ENCODE data around the gene DDX17.

The DDX17 gene

GRCh38 chr22:38453066-38453672 lies 52.9 kb downstream of the DDX17 start:
- no peaks in the 10 kb centered on the region for H3K36me3 Mint-ChIP-seq
- no peak overlapping the region for H3K4me3 Mint-ChIP-seq
- H3K9me3 Mint-ChIP-seq: no peaks in the 10 kb centered on the region
- ATAC-seq (ENCODE audit: low read depth) (no peak), DNase-seq (ENCODE audit: low spot score in 2 of 2) (no peak)
- H3K4me1 Mint-ChIP-seq: peaks cover 11% of the 10 kb centered on the region
- peaks cover 36% of the 10 kb centered on the region for H3K27me3 Mint-ChIP-seq
- no peak overlapping the region for H3K27ac Mint-ChIP-seq

GRCh38 chr22:38452373-38453065 lies 53.6 kb downstream of the DDX17 start:
- H3K4me3 Mint-ChIP-seq: no peak overlapping the region

GRCh38 chr22:38451864-38452263 lies 54.2 kb downstream of the DDX17 start:
- Mint-ChIP-seq H3K4me1 (peaks cover 11% of the 10 kb centered on the region), H3K27me3 (peaks cover 25% of the 10 kb centered on the region), H3K27ac (no peak overlapping the region), H3K36me3 (no peaks in the 10 kb centered on the region), H3K9me3 (no peaks in the 10 kb centered on the region), H3K4me3 (no peak overlapping the region)
- no peak for ATAC-seq (ENCODE audit: low read depth)
- no peak for DNase-seq (ENCODE audit: low spot score in 2 of 2)

More at GRCh38 chr22:38452373-38453065, 53.6 kb downstream of the DDX17 start:
- peaks cover 31% of the 10 kb centered on the region for H3K27me3 Mint-ChIP-seq
- no peaks in the 10 kb centered on the region for H3K36me3 Mint-ChIP-seq
- DNase-seq (ENCODE audit: low spot score in 2 of 2) (no peak), ATAC-seq (ENCODE audit: low read depth) (no peak)
- H3K9me3 Mint-ChIP-seq: no peaks in the 10 kb centered on the region
- peaks cover 11% of the 10 kb centered on the region for H3K4me1 Mint-ChIP-seq
- H3K27ac Mint-ChIP-seq: no peak overlapping the region

GRCh38 chr22:38451404-38451803 lies 54.7 kb downstream of the DDX17 start:
- DNase-seq (ENCODE audit: low spot score in 2 of 2): no peak
- no peak for ATAC-seq (ENCODE audit: low read depth)
- peaks cover 9% of the 10 kb centered on the region for H3K4me1 Mint-ChIP-seq
- H3K27me3 Mint-ChIP-seq: peaks cover 20% of the 10 kb centered on the region
- no peaks in the 10 kb centered on the region for H3K36me3 Mint-ChIP-seq
- H3K27ac Mint-ChIP-seq: no peak overlapping the region
- H3K4me3 Mint-ChIP-seq: no peak overlapping the region
- no peaks in the 10 kb centered on the region for H3K9me3 Mint-ChIP-seq

- peaks cover 22% of the 10 kb centered on the region for H3K27me3 Mint-ChIP-seq
- H3K4me1 Mint-ChIP-seq: peaks cover 8% of the 10 kb centered on the region
- no peak for DNase-seq (ENCODE audit: low spot score in 2 of 2)
- no peak for ATAC-seq (ENCODE audit: low read depth)
- no peaks in the 10 kb centered on the region for H3K9me3 Mint-ChIP-seq
- no peaks in the 10 kb centered on the region for H3K36me3 Mint-ChIP-seq
- H3K4me3 Mint-ChIP-seq: no peak overlapping the region
- no peak overlapping the region for H3K27ac Mint-ChIP-seq
Observed at GRCh38 chr22:38450234-38450797, 55.8 kb downstream of the DDX17 start.

GRCh38 chr22:38449776-38450175 lies 56.3 kb downstream of the DDX17 start:
- no peak overlapping the region for H3K27ac Mint-ChIP-seq
- peaks cover 25% of the 10 kb centered on the region for H3K27me3 Mint-ChIP-seq
- H3K9me3 Mint-ChIP-seq: no peaks in the 10 kb centered on the region
- peaks cover 8% of the 10 kb centered on the region for H3K4me1 Mint-ChIP-seq
- DNase-seq (ENCODE audit: low spot score in 2 of 2) (no peak), ATAC-seq (ENCODE audit: low read depth) (no peak)
- no peaks in the 10 kb centered on the region for H3K36me3 Mint-ChIP-seq
- H3K4me3 Mint-ChIP-seq: no peak overlapping the region

- no peaks in the 10 kb centered on the region for H3K36me3 Mint-ChIP-seq
- no peak overlapping the region for H3K27ac Mint-ChIP-seq
- DNase-seq (ENCODE audit: low spot score in 2 of 2): no peak
- peaks cover 22% of the 10 kb centered on the region for H3K27me3 Mint-ChIP-seq
- H3K4me1 Mint-ChIP-seq: peaks cover 3% of the 10 kb centered on the region
- H3K4me3 Mint-ChIP-seq: no peak overlapping the region
- no peaks in the 10 kb centered on the region for H3K9me3 Mint-ChIP-seq
- ATAC-seq (ENCODE audit: low read depth): no peak
Observed at GRCh38 chr22:38448945-38449745, 57.0 kb downstream of the DDX17 start.

- no peaks in the 10 kb centered on the region for H3K36me3 Mint-ChIP-seq
- DNase-seq (ENCODE audit: low spot score in 2 of 2): no peak
- no peak overlapping the region for H3K4me3 Mint-ChIP-seq
- H3K9me3 Mint-ChIP-seq: no peaks in the 10 kb centered on the region
- ATAC-seq (ENCODE audit: low read depth): no peak
- peaks cover 17% of the 10 kb centered on the region for H3K27me3 Mint-ChIP-seq
- no peaks in the 10 kb centered on the region for H3K4me1 Mint-ChIP-seq
- H3K27ac Mint-ChIP-seq: no peak overlapping the region
Observed at GRCh38 chr22:38446018-38446601, 60.0 kb downstream of the DDX17 start.

GRCh38 chr22:38444783-38445182 lies 61.3 kb downstream of the DDX17 start:
- ATAC-seq (ENCODE audit: low read depth) (no peak), DNase-seq (ENCODE audit: low spot score in 2 of 2) (no peak)
- peaks cover 21% of the 10 kb centered on the region for H3K27me3 Mint-ChIP-seq
- no peaks in the 10 kb centered on the region for H3K36me3 Mint-ChIP-seq
- peaks cover 2% of the 10 kb centered on the region for H3K4me1 Mint-ChIP-seq
- no peaks in the 10 kb centered on the region for H3K9me3 Mint-ChIP-seq
- no peak overlapping the region for H3K27ac Mint-ChIP-seq
- H3K4me3 Mint-ChIP-seq: no peak overlapping the region

GRCh38 chr22:38443628-38444521 lies 62.2 kb downstream of the DDX17 start:
- Mint-ChIP-seq H3K9me3 (no peaks in the 10 kb centered on the region), H3K36me3 (no peaks in the 10 kb centered on the region), H3K4me3 (no peak overlapping the region), H3K4me1 (peaks cover 2% of the 10 kb centered on the region), H3K27me3 (peaks cover 21% of the 10 kb centered on the region), H3K27ac (no peak overlapping the region)
- no peak for DNase-seq (ENCODE audit: low spot score in 2 of 2)
- ATAC-seq (ENCODE audit: low read depth): no peak

- no peak for ATAC-seq (ENCODE audit: low read depth)
- no peak for DNase-seq (ENCODE audit: low spot score in 2 of 2)
- no peak overlapping the region for H3K27ac Mint-ChIP-seq
- no peaks in the 10 kb centered on the region for H3K9me3 Mint-ChIP-seq
- peaks cover 2% of the 10 kb centered on the region for H3K4me1 Mint-ChIP-seq
- H3K27me3 Mint-ChIP-seq: peaks cover 20% of the 10 kb centered on the region
- no peak overlapping the region for H3K4me3 Mint-ChIP-seq
- no peaks in the 10 kb centered on the region for H3K36me3 Mint-ChIP-seq
Observed at GRCh38 chr22:38442967-38443627, 63.0 kb downstream of the DDX17 start.

- Mint-ChIP-seq H3K27me3 (peaks cover 24% of the 10 kb centered on the region), H3K4me3 (no peak overlapping the region), H3K27ac (no peak overlapping the region), H3K9me3 (no peaks in the 10 kb centered on the region), H3K36me3 (no peaks in the 10 kb centered on the region), H3K4me1 (peaks cover 2% of the 10 kb centered on the region)
- ATAC-seq (ENCODE audit: low read depth): no peak
- no peak for DNase-seq (ENCODE audit: low spot score in 2 of 2)
Observed at GRCh38 chr22:38441620-38442287, 64.4 kb downstream of the DDX17 start.

Data from memory B cell (primary cell).